Measurements from ENCODE around the gene KRTAP29-1. TPM values are rescaled to one million over a fixed set of nuclear protein-coding genes. Genes with fewer than 3 reads are reported as not detected.

KRTAP29-1 gene
- polyA plus RNA-seq, 3 donors = not detected

DNA sequence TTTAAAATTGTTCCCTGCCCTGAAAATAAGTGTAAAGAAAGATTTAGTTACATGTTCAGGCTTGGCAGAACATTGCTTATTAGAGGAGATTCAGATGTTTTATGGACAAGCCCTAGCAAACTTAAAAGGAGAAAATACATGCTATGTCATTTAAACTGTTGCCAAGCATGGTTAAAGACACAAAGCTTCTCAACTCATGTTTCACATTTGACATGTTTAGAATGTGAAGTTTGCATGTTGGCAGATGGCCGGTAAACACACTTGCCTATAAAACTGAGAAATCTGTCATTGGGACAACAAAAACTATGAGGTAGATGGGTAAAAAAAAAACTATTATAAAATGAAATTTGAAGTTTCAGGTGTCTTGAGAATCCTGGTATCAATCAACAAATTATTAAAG, 5.8 kb downstream of the KRTAP29-1 start:
- Mint-ChIP-seq H3K27me3 (ENCODE audit: low read depth in 3 of 3) (peaks cover 1 to 11% (median 3%) of the 10 kb centered on the region in 3 donors), H3K27ac (no peak overlapping the region), H3K36me3 (no peaks in the 10 kb centered on the region), H3K4me3 (no peak overlapping the region), H3K4me1 (peaks cover under 1% of the 10 kb centered on the region), H3K9me3 (peaks cover 0 to 8% (median 1%) of the 10 kb centered on the region in 7 donors)
- intact Hi-C loops (cut with micrococcal nuclease) = no loop called here
- Histone ChIP-seq H4K20me1 (ENCODE audit: insufficient read depth, low read length) (no peaks in the 10 kb centered on the region), H3K4me1 (ENCODE audit: control insufficient read depth in 1 of 2, insufficient read depth in 2 of 2, low read length in 2 of 2) (no peaks in the 10 kb centered on the region), H3K4me2 (replicated peaks; ENCODE audit: extremely low read depth, low read length, poor library complexity, severe bottlenecking) (no peak overlapping the region), H3K4me3 (replicated peaks in 1 of 3; ENCODE audit: low read depth in 2 of 3, low read length in 3 of 3) (no peak overlapping the region), H3K9ac (ENCODE audit: insufficient read depth, low read length, poor library complexity, severe bottlenecking) (no peak overlapping the region), H3K79me2 (ENCODE audit: insufficient read depth, low read length) (no peaks in the 10 kb centered on the region), H3K36me3 (replicated peaks in 1 of 2; ENCODE audit: control insufficient read depth in 1 of 2, insufficient read depth in 2 of 2, low read length in 2 of 2) (no peaks in the 10 kb centered on the region), H2AFZ (ENCODE audit: insufficient read depth, low read depth, low read length, poor library complexity, severe bottlenecking) (no peak overlapping the region), H3K27ac (ENCODE audit: low read depth in 1 of 2, low read length in 2 of 2) (no peak overlapping the region), H3K27me3 (ENCODE audit: control insufficient read depth in 2 of 2, insufficient read depth in 2 of 2, low read length in 2 of 2) (no peaks in the 10 kb centered on the region), H3K9me3 (replicated peaks in 1 of 2; ENCODE audit: control insufficient read depth in 1 of 2, insufficient read depth in 1 of 2, low read length in 2 of 2) (no peaks in the 10 kb centered on the region)
- DNase-seq = no peak
- TF ChIP-seq, protein P1, sequence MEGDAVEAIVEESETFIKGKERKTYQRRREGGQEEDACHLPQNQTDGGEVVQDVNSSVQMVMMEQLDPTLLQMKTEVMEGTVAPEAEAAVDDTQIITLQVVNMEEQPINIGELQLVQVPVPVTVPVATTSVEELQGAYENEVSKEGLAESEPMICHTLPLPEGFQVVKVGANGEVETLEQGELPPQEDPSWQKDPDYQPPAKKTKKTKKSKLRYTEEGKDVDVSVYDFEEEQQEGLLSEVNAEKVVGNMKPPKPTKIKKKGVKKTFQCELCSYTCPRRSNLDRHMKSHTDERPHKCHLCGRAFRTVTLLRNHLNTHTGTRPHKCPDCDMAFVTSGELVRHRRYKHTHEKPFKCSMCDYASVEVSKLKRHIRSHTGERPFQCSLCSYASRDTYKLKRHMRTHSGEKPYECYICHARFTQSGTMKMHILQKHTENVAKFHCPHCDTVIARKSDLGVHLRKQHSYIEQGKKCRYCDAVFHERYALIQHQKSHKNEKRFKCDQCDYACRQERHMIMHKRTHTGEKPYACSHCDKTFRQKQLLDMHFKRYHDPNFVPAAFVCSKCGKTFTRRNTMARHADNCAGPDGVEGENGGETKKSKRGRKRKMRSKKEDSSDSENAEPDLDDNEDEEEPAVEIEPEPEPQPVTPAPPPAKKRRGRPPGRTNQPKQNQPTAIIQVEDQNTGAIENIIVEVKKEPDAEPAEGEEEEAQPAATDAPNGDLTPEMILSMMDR (IDR thresholded peaks at IDR 0.05) = no peak
- WGBS (ENCODE audit: insufficient coverage) = no CpG with 5 or more reads among the region's 1 CpG

DNA sequence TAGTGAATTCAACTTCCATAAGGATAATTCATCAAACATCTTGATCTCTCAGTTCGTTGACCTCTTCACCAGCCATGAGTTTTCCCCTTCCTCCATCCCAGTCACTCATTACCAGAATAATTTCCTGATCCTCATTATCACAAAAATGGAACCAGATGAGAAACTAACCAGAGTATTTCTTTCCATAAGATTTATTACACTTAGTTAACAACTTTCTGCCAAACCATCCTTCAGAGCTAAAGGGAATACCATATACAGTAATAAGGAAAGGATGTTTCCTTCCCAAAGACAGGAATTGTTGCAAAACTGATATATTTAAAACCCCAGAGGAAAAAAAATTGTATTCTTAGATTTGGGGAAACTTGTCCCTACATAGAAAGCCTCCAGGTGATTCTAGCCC, 8.6 kb downstream of the KRTAP29-1 start:
- 100% methylated on average over 1 of the region's 1 CpG for WGBS (ENCODE audit: insufficient coverage)
- no peak overlapping the region for H3K9ac ChIP-seq (ENCODE audit: insufficient read depth, low read length, poor library complexity, severe bottlenecking)
- no peaks in the 10 kb centered on the region for H4K20me1 ChIP-seq (ENCODE audit: insufficient read depth, low read length)
- intact Hi-C loops (cut with micrococcal nuclease) = no loop called here
- H3K4me1 Mint-ChIP-seq = no peaks in the 10 kb centered on the region
- no peaks in the 10 kb centered on the region for H3K27me3 ChIP-seq (ENCODE audit: control insufficient read depth in 2 of 2, insufficient read depth in 2 of 2, low read length in 2 of 2)
- peaks cover 0 to 3% (median 0%) of the 10 kb centered on the region in 7 donors for H3K9me3 Mint-ChIP-seq
- no peaks in the 10 kb centered on the region for H3K36me3 Mint-ChIP-seq
- no peak for DNase-seq
- no peak overlapping the region for H3K4me3 ChIP-seq (replicated peaks in 1 of 3; ENCODE audit: low read depth in 2 of 3, low read length in 3 of 3)
- no peak overlapping the region for H3K4me2 ChIP-seq (replicated peaks; ENCODE audit: extremely low read depth, low read length, poor library complexity, severe bottlenecking)
- H3K27ac ChIP-seq (ENCODE audit: low read depth in 1 of 2, low read length in 2 of 2) = no peak overlapping the region
- H3K4me1 ChIP-seq (ENCODE audit: control insufficient read depth in 1 of 2, insufficient read depth in 2 of 2, low read length in 2 of 2) = no peaks in the 10 kb centered on the region
- H3K27ac Mint-ChIP-seq = no peak overlapping the region
- H2AFZ ChIP-seq (ENCODE audit: insufficient read depth, low read depth, low read length, poor library complexity, severe bottlenecking) = no peak overlapping the region
- no peaks in the 10 kb centered on the region for H3K79me2 ChIP-seq (ENCODE audit: insufficient read depth, low read length)
- no peaks in the 10 kb centered on the region for H3K36me3 ChIP-seq (replicated peaks in 1 of 2; ENCODE audit: control insufficient read depth in 1 of 2, insufficient read depth in 2 of 2, low read length in 2 of 2)
- H3K4me3 Mint-ChIP-seq = no peak overlapping the region
- no peaks in the 10 kb centered on the region for H3K9me3 ChIP-seq (replicated peaks in 1 of 2; ENCODE audit: control insufficient read depth in 1 of 2, insufficient read depth in 1 of 2, low read length in 2 of 2)
- H3K27me3 Mint-ChIP-seq (ENCODE audit: low read depth in 3 of 3) = peaks cover 3 to 10% (median 5%) of the 10 kb centered on the region in 3 donors
- TF ChIP-seq, protein P1 (IDR thresholded peaks at IDR 0.05) = no peak
